ENCODE data around the gene SPEN. TPM values are rescaled to one million over a fixed set of nuclear protein-coding genes. Genes with fewer than 3 reads are reported as not detected.

Gene SPEN
- total RNA-seq, 2 experiments from 2014 or later, result 59.8 to 60.3 TPM

- TF ChIP-seq, protein P1, sequence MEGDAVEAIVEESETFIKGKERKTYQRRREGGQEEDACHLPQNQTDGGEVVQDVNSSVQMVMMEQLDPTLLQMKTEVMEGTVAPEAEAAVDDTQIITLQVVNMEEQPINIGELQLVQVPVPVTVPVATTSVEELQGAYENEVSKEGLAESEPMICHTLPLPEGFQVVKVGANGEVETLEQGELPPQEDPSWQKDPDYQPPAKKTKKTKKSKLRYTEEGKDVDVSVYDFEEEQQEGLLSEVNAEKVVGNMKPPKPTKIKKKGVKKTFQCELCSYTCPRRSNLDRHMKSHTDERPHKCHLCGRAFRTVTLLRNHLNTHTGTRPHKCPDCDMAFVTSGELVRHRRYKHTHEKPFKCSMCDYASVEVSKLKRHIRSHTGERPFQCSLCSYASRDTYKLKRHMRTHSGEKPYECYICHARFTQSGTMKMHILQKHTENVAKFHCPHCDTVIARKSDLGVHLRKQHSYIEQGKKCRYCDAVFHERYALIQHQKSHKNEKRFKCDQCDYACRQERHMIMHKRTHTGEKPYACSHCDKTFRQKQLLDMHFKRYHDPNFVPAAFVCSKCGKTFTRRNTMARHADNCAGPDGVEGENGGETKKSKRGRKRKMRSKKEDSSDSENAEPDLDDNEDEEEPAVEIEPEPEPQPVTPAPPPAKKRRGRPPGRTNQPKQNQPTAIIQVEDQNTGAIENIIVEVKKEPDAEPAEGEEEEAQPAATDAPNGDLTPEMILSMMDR (IDR thresholded peaks at IDR 0.05), result no peak
- no peak for DNase-seq
- CTCF ChIA-PET, result no interaction called here
- Mint-ChIP-seq H3K27ac (no peak overlapping the region), H3K9me3 (no peaks in the 10 kb centered on the region), H3K36me3 (ENCODE audit: low read depth) (peaks cover 38% of the 10 kb centered on the region), H3K27me3 (no peaks in the 10 kb centered on the region), H3K4me3 (no peak overlapping the region), H3K4me1 (ENCODE audit: low read depth) (peaks cover 27% of the 10 kb centered on the region)
- intact Hi-C loops (cut with micrococcal nuclease), result no loop called here
- POLR2A ChIA-PET, result interaction anchor here (0.6 kb wide), 1 partner anchor 107 kb away, joined by 3 read pairs; no protein-coding TSS in a partner anchor
- ATAC-seq, result no peak
These were observed 97.0 kb downstream of the SPEN start for GRCh38 chr1:15944308-15945010.

DNA sequence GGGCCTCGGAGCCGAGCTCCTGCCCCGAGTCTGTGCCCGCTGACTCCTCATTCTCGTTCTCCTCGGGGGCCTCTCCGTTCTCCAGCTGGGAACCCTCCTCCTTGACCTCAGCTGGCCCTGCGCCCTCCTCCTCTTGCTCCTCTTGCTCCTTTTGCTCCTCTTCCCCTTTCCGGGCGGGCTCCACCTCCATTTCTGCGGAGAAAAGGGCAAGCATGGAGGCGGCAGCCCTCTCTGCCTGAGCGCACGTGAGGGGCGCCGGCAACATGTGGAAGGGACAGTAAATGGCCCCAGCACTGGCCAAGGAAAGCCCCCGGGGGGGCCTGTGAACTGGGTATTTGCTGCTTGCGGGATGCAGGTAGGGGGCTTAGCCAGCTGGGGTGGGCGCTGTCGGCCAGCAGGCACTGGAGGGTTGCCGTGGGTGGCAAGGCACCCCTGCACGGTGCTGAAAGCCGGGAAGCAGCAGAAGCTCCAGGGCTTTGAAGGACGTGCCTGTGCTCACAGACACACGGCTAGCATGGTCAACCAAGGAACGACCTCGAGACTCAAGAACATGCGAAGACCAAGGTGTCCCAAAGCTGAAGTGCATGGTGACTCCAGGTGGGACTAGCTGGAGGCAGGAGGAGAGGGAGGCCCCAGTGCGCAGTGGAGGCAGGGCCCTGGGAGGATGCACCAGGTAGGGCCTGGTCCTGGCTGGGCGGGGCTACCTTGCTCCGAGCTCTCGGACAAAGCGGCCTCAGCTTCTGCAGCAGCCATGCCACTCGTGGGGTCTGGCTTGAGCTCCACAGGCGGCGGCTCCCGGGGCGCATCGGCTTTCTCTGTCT lies 97.7 kb downstream of the SPEN start:
- intact Hi-C loops (cut with micrococcal nuclease), result no loop called here
- Mint-ChIP-seq H3K27ac (no peak overlapping the region), H3K27me3 (no peaks in the 10 kb centered on the region), H3K4me1 (ENCODE audit: low read depth) (peaks cover 35% of the 10 kb centered on the region), H3K4me3 (no peak overlapping the region), H3K9me3 (no peaks in the 10 kb centered on the region), H3K36me3 (ENCODE audit: low read depth) (peaks cover 33% of the 10 kb centered on the region)
- TF ChIP-seq, protein P1 (IDR thresholded peaks at IDR 0.05), result no peak
- DNase-seq (no peak), ATAC-seq (no peak)
- CTCF ChIA-PET, result interaction anchor here (0.8 kb wide), 1 partner anchor 15 kb away, joined by 4 read pairs; no protein-coding TSS in a partner anchor
- POLR2A ChIA-PET, result no interaction called here

DNA sequence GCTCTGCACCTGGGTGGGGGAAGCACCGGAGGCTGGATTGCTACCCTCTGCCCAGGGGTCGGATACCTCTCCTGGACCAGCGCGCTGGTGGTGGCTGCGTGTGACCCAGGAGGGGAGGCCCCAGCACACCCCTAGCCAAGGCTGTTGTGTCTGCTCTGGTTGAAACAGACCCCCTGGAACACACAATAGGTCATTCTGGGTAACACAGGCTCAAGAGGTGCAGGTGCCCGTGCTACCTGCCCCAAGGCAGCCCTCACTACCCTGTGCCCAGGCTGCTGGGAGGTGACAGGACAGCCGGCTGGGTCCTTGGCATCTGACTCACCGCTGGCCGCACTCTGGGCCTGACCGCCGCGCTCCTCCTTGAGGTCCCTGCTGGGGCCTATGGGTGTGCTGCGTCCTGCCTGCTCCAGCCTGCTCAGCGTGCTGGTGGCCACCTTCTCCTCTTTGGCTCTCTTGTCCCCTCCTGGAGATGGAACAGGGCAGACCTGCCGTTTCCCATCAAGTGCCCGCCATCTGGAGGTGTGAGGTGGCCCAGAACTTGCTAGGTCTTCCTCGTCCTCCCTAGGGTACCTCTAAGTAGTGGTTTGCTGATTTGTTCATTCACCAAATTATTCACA lies 98.4 kb downstream of the SPEN start:
- TF ChIP-seq, protein P1 (IDR thresholded peaks at IDR 0.05), result no peak
- POLR2A ChIA-PET, result no interaction called here
- CTCF ChIA-PET, result interaction anchor here (0.8 kb wide), 1 partner anchor 15 kb away, joined by 4 read pairs; no protein-coding TSS in a partner anchor
- intact Hi-C loops (cut with micrococcal nuclease), result no loop called here
- peak overlapping the region; percentile 47 for H3K27ac Mint-ChIP-seq
- H3K9me3 Mint-ChIP-seq, result no peaks in the 10 kb centered on the region
- no peak for ATAC-seq
- DNase-seq, result no peak
- peaks cover 31% of the 10 kb centered on the region for H3K36me3 Mint-ChIP-seq (ENCODE audit: low read depth)
- H3K4me3 Mint-ChIP-seq, result no peak overlapping the region
- no peaks in the 10 kb centered on the region for H3K27me3 Mint-ChIP-seq
- peaks cover 42% of the 10 kb centered on the region for H3K4me1 Mint-ChIP-seq (ENCODE audit: low read depth)

GRCh38 chr1:15946571-15947381 lies 99.3 kb downstream of the SPEN start:
- intact Hi-C loops (cut with micrococcal nuclease), result no loop called here
- Mint-ChIP-seq H3K4me3 (no peak overlapping the region), H3K9me3 (no peaks in the 10 kb centered on the region), H3K27me3 (no peaks in the 10 kb centered on the region), H3K27ac (peak overlapping the region; percentile 98), H3K36me3 (ENCODE audit: low read depth) (peaks cover 30% of the 10 kb centered on the region), H3K4me1 (ENCODE audit: low read depth) (peaks cover 50% of the 10 kb centered on the region)
- no peak for ATAC-seq
- no peak for DNase-seq
- TF ChIP-seq, protein P1 (IDR thresholded peaks at IDR 0.05), result no peak
- ChIA-PET CTCF (no interaction called here), POLR2A (no interaction called here)
